SH-SY5Y (cell line): Measurements from ENCODE around the gene TOP2B.

Source experiments
- GATA2 ChIP-seq: IDR thresholded peaks from 2 replicates; pipeline ENCODE4 v1.6.1; 2011; ENCODE audit warnings: mild to moderate bottlenecking, low read depth, low read length
- GATA3 ChIP-seq: IDR thresholded peaks from 2 replicates; pipeline ENCODE4 v1.6.1; 2011; ENCODE audit warnings: low read depth, mild to moderate bottlenecking, low read length, moderate library complexity

- no peak for TF ChIP-seq GATA2
- no peak for TF ChIP-seq GATA3
Measured at GRCh38 chr3:25687742-25688141, 23.0 kb upstream of the TOP2B start.
